Subcutaneous adipose tissue (tissue), 4 donors: Measurements from ENCODE around the gene LTBP1. TPM values are rescaled to one million over a fixed set of nuclear protein-coding genes. Genes with fewer than 3 reads are reported as not detected.

Experiments used
- CTCF ChIP-seq: fragments of 450-650 bp; IDR thresholded peaks from one replicate; pipeline ENCODE4 v1.5.1; 2016; ENCODE audit warnings: low read depth, mild to moderate bottlenecking, control low read depth, antibody characterized with exemption, moderate library complexity
- total RNA-seq, 4 donors: library from RNA; depleted of rRNA; stranded (reverse); fragments of >200 nt; gene quantifications; one replicate each; pipeline ENCODE4 v1.1.0, GENCODE V29; 2016

Gene LTBP1
- total RNA-seq, 4 donors from 2014 or later: 11.0 to 15.5 (median 12.7) TPM

- TF ChIP-seq CTCF: no peak
These were observed 273.8 kb downstream of the LTBP1 start for GRCh38 chr2:33220533-33220932.

GRCh38 chr2:33221046-33221784 lies 274.5 kb downstream of the LTBP1 start:
- TF ChIP-seq CTCF: no peak

- no peak for TF ChIP-seq CTCF
These were observed 275.6 kb downstream of the LTBP1 start for GRCh38 chr2:33222309-33222708.

GRCh38 chr2:33223856-33224255 lies 277.1 kb downstream of the LTBP1 start:
- TF ChIP-seq CTCF: no peak

GRCh38 chr2:33225350-33225749 lies 278.6 kb downstream of the LTBP1 start:
- TF ChIP-seq CTCF: no peak

GRCh38 chr2:33226546-33226945 lies 279.8 kb downstream of the LTBP1 start:
- TF ChIP-seq CTCF: no peak

GRCh38 chr2:33229646-33230045 lies 282.9 kb downstream of the LTBP1 start:
- no peak for TF ChIP-seq CTCF
